Superior temporal gyrus (tissue), 1 donor: ENCODE data around the gene CDH13.

Source experiments
- DNase-seq: peaks from one replicate; pipeline ENCODE4 v3.0.0-alpha.2; 2016; ENCODE audit errors: extremely low spot score

The CDH13 gene

GRCh38 chr16:83296505-83296904, 669.7 kb downstream of the CDH13 start:
- DNase-seq, result no peak

- no peak for DNase-seq
These were observed 671.8 kb downstream of the CDH13 start for GRCh38 chr16:83298541-83298940.

GRCh38 chr16:83300326-83300725, 673.6 kb downstream of the CDH13 start:
- no peak for DNase-seq

- DNase-seq, result no peak
These were observed 675.2 kb downstream of the CDH13 start for GRCh38 chr16:83301971-83302370.

- DNase-seq, result no peak
These were observed 676.1 kb downstream of the CDH13 start for GRCh38 chr16:83302853-83303252.

- DNase-seq, result no peak
These were observed 678.3 kb downstream of the CDH13 start for GRCh38 chr16:83305092-83305491.

- no peak for DNase-seq
These were observed 680.3 kb downstream of the CDH13 start for GRCh38 chr16:83306961-83307593.

- DNase-seq, result no peak
These were observed 680.8 kb downstream of the CDH13 start for GRCh38 chr16:83307594-83307992.

GRCh38 chr16:83308414-83308813, 681.6 kb downstream of the CDH13 start:
- DNase-seq, result no peak

GRCh38 chr16:83310816-83311215, 684.0 kb downstream of the CDH13 start:
- DNase-seq, result no peak

GRCh38 chr16:83312015-83312717, 685.4 kb downstream of the CDH13 start:
- no peak for DNase-seq

GRCh38 chr16:83312718-83313245, 686.0 kb downstream of the CDH13 start:
- DNase-seq, result no peak

- DNase-seq, result no peak
These were observed 688.5 kb downstream of the CDH13 start for GRCh38 chr16:83315271-83315670.

- DNase-seq, result no peak
These were observed 689.7 kb downstream of the CDH13 start for GRCh38 chr16:83316458-83316857.

- no peak for DNase-seq
These were observed 691.6 kb downstream of the CDH13 start for GRCh38 chr16:83318390-83318789.

GRCh38 chr16:83328936-83329335, 702.2 kb downstream of the CDH13 start:
- DNase-seq, result no peak

- DNase-seq, result no peak
These were observed 702.7 kb downstream of the CDH13 start for GRCh38 chr16:83329441-83329840.

- no peak for DNase-seq
These were observed 703.5 kb downstream of the CDH13 start for GRCh38 chr16:83330251-83330650.

- DNase-seq, result no peak
These were observed 708.3 kb downstream of the CDH13 start for GRCh38 chr16:83335076-83335475.

- no peak for DNase-seq
These were observed 709.8 kb downstream of the CDH13 start for GRCh38 chr16:83336603-83337002.

- DNase-seq, result no peak
These were observed 711.4 kb downstream of the CDH13 start for GRCh38 chr16:83338138-83338537.

- DNase-seq, result no peak
These were observed 712.2 kb downstream of the CDH13 start for GRCh38 chr16:83338941-83339340.

GRCh38 chr16:83343935-83344366, 717.2 kb downstream of the CDH13 start:
- no peak for DNase-seq
